B cell (primary cell): ENCODE results near the gene TAF4.
"Not testable (repeated sequence)": the region's sequence is repeated elsewhere in the genome, so short reads cannot be mapped to it uniquely, and the experiment has no call there.

ENCODE experiments used
- EZH2 ChIP-seq: IDR thresholded peaks from 2 replicates; pipeline ENCODE4 v1.6.1; 2012; ENCODE audit warnings: borderline replicate concordance, low read depth, mild to moderate bottlenecking, moderate library complexity, low read length; ENCODE audit not compliant: insufficient read depth, poor library complexity, severe bottlenecking
- TF ChIP-seq, protein P1 (sequence below): fragments of 200-600 bp; IDR thresholded peaks from one replicate; pipeline ENCODE4 v1.8.0; 2022; ENCODE audit warnings: antibody characterized with exemption, mild to moderate bottlenecking

DNA sequence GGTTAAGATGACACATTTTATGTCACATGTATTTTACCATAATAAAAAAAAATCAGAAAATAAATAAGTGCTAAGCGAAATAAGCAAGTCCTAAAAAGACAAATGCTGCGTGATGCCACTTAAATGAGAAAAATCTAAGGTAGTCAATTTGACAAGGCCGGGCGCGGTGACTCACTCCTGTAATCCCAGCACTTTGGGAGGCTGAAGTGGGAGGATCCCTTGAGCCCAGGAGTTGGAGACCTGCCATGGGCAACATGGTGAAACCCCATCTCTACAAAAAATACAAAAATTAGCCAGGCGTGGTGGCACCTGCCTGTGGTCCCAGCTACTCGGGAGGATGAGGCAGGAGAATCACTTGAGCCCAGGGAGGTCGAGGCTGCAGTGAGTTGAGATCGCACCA is 18.5 kb upstream of the TAF4 start:
- TF ChIP-seq, protein P1, sequence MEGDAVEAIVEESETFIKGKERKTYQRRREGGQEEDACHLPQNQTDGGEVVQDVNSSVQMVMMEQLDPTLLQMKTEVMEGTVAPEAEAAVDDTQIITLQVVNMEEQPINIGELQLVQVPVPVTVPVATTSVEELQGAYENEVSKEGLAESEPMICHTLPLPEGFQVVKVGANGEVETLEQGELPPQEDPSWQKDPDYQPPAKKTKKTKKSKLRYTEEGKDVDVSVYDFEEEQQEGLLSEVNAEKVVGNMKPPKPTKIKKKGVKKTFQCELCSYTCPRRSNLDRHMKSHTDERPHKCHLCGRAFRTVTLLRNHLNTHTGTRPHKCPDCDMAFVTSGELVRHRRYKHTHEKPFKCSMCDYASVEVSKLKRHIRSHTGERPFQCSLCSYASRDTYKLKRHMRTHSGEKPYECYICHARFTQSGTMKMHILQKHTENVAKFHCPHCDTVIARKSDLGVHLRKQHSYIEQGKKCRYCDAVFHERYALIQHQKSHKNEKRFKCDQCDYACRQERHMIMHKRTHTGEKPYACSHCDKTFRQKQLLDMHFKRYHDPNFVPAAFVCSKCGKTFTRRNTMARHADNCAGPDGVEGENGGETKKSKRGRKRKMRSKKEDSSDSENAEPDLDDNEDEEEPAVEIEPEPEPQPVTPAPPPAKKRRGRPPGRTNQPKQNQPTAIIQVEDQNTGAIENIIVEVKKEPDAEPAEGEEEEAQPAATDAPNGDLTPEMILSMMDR = not testable (repeated sequence)
- TF ChIP-seq EZH2 = not testable (repeated sequence)
